Activated T-cell treated with anti-CD3 and anti-CD28 coated beads for 1 hour (primary cell): ENCODE data around the gene LRRIQ3.

Source experiments
- DNase-seq: peaks from one replicate; pipeline ENCODE4 v3.0.0-alpha.2; 2020; ENCODE audit warnings: low read depth

Gene LRRIQ3

GRCh38 chr1:74107394-74107793 is 90.6 kb downstream of the LRRIQ3 start:
- no peak for DNase-seq

GRCh38 chr1:74091371-74091770 is 106.6 kb downstream of the LRRIQ3 start:
- DNase-seq = no peak

GRCh38 chr1:74083128-74083527 is 114.8 kb downstream of the LRRIQ3 start:
- no peak for DNase-seq

GRCh38 chr1:74065081-74065480 is 132.9 kb downstream of the LRRIQ3 start:
- DNase-seq = no peak

DNA sequence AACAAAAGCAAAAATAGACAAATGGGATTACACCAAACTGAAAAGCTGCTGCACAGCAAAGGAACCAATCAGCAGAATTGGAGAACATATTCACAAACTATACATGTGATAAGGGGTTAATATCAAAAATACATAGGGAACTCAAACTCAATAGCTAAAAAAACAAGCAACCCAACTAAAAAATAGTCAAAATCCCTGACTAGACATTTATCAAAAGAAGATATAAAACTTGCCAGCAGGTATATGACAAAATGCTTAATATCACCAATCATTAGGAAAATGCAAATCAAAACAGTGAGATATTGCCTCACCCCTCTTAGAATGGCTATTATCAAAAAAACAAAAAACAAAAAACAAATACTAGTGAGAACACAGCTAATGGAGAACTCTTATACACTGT is 140.3 kb downstream of the LRRIQ3 start:
- DNase-seq = no peak

DNA sequence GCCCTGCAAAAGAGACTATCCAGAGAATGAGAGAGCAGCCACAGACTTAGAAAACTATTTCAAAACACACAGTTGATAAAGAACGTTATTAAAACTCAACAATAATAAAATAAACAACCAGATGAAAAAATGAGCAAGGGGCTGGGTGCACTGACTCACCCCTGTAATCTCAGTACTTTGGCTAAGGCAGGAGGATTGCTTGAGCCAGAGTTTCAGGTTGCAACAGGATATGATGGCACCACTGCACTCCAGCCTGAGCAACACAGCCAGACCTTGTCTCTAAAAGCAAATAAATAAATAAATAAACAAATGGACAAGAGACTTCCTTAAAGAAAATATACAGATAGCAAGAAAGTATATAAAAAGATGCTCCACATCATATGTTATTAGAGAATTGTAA is 144.6 kb downstream of the LRRIQ3 start:
- DNase-seq = no peak

- no peak for DNase-seq
These were observed 147.6 kb downstream of the LRRIQ3 start for GRCh38 chr1:74050386-74050785.

DNA sequence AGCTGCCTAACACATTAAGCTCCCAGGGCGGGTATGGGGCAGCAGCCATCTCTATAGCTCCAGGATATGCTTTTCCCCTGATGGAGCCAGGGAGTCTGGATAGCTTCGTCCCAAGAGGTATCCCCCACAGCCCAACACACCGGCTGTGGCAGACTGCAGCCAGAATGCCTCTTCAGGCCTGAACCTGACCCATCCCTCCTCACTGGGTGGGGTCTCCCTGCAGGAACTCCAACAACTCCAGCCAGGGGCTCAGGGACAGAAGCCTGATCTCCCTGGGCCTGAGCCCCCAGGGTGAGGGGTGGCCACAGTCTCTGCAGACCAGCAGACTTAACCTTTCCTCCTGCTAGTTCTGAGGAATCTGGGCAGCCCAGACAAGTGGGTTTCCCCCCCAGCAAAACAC is 159.9 kb downstream of the LRRIQ3 start:
- DNase-seq = no peak

GRCh38 chr1:74012583-74012982 is 185.4 kb downstream of the LRRIQ3 start:
- DNase-seq = no peak

GRCh38 chr1:74011736-74012135 is 186.2 kb downstream of the LRRIQ3 start:
- no peak for DNase-seq

DNA sequence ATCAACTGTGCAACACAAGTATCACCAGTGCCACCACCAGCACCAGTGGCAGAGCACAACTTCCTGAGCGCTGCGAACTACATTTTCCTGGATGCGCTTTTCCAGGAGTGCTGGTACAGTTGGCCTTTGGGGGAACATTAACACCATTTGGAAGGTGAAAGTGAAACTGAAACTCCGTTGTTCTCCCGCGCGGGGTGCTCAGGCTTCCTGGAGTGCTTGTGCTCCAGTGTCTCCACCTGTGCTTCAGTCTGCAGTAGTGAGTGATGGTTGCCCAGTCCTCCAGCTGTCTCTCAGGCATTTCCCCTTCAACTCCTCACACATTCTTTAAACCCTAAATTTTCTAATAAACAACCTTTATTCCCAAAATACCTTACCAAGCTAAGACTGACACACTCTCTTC is 187.8 kb downstream of the LRRIQ3 start:
- no peak for DNase-seq

- DNase-seq = no peak
These were observed 192.4 kb downstream of the LRRIQ3 start for GRCh38 chr1:74005533-74005932.

- DNase-seq = no peak
These were observed 194.2 kb downstream of the LRRIQ3 start for GRCh38 chr1:74003806-74004205.

DNA sequence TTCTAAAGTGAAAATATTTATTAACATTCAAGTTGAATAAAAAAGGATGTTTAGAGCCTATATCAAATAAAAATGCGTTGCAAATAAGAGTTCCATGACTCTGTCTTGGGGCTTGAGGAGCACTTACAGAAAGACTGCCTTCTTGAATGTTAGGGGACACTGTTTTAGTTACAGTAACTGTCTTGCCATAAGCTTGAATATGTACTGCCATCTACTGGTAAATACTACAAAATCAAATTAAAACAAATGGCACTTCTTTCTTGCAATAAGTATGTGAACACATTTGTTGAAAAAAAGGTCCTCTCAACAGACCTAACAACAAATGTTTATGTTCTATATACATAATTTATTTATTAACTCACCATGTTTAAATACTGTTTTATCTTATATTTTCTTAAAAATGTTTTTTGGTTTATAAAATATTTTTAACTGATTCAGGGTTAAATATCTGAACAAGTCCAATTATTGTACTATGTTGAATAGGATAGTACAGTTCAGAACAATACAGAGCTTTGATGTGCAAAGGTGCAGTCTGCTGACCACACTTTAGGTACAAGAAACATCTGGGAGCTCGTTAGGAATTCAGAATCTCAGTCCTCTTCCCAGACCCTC is 199.5 kb downstream of the LRRIQ3 start:
- no peak for DNase-seq

DNA sequence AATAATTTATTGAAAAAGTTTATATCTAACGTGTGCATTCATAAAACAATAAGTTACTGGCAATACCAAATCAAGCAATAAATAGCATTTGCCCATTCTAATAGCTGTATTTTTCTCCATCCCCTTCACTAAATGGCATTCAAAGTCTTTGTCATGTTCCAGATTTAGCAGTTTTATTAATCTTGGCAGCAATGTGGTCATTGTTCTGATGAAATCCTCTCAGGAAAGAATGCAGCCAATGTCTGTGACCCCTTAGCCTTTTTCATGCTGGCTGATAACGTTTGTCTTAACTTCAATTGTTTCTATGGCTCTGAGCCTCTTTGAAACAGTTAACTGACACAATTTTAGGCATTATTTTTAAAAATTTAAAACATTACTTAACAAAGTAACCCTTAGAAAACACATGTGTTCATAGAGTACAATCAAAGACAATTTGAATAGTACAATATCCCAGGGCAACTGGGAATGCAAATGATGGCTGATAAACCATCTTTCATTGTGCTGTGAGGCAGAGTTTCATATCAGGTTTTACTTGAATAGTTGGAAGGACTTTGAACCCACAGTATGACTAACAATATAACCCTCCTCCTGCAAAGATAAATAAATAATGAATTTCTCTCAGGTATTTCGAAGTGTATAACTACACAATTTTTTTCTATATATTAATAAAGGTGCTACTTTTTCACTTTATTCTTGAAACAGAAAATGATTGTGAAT is 217.5 kb downstream of the LRRIQ3 start:
- DNase-seq = no peak

DNA sequence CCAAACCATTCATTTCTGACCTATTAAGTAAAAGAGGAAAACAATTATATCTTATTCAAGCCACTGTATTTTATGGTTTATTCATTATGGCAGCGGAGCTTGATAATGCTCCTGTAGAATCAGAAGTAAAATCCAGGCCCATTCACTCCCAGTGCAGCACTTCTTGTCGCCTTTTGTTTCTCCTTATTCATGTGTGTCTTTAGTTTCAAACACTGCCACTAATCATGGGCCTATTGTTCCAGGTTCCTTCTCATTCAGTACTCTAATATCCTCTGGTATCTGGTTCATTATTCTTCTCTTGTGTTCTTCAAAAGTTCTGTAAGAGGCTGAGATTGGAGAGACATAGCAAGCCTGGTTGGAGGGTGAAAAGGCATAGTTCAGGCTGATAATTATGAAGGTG is 218.3 kb downstream of the LRRIQ3 start:
- no peak for DNase-seq

- DNase-seq = no peak
These were observed 219.0 kb downstream of the LRRIQ3 start for GRCh38 chr1:73978964-73979363.
